HEK293T (cell line): ENCODE data around the gene SYNE1.

Source experiments
- CTCF ChIA-PET: fragments of 350-600 bp; formaldehyde crosslinking; extraction: SDS; loops from one replicate; lab custom pipeline; 2021; ENCODE audit warnings: antibody characterized with exemption, inconsistent platforms; lab: Yijun Ruan, JAX
- POLR2A ChIA-PET: fragments of 350-600 bp; formaldehyde crosslinking; extraction: SDS; loops from one replicate; lab custom pipeline; 2020; ENCODE audit warnings: antibody characterized with exemption, inconsistent platforms; lab: Yijun Ruan, JAX
- DNase-seq: peaks from one replicate; pipeline ENCODE4 v3.0.0; 2012; ENCODE audit warnings: mixed read lengths; ENCODE audit errors: extremely low spot score
- ARNT ChIP-seq: fragments of 450-650 bp; IDR thresholded peaks from 2 replicates; pipeline ENCODE4 v1.6.1; 2017; ENCODE audit warnings: mild to moderate bottlenecking
- BHLHE40 ChIP-seq: fragments of 450-650 bp; IDR thresholded peaks from 2 replicates; pipeline ENCODE4 v1.6.1; 2016; ENCODE audit warnings: mild to moderate bottlenecking, moderate library complexity, borderline replicate concordance
- CTBP1 ChIP-seq: fragments of 450-650 bp; IDR thresholded peaks from 2 replicates; pipeline ENCODE4 v1.6.1; 2016; ENCODE audit warnings: borderline replicate concordance
- ELF4 ChIP-seq: fragments of 450-650 bp; IDR thresholded peaks from 2 replicates; pipeline ENCODE4 v1.6.1; 2017; ENCODE audit warnings: antibody characterized with exemption
- FOXA1 ChIP-seq: fragments of 450-650 bp; IDR thresholded peaks from 2 replicates; pipeline ENCODE4 v1.6.1; 2016; ENCODE audit warnings: mild to moderate bottlenecking
- FOXK2 ChIP-seq: fragments of 450-650 bp; IDR thresholded peaks from 2 replicates; pipeline ENCODE4 v1.6.1; 2016; ENCODE audit warnings: mild to moderate bottlenecking
- FOXM1 ChIP-seq: fragments of 450-650 bp; IDR thresholded peaks from 2 replicates; pipeline ENCODE4 v1.6.1; 2017; ENCODE audit warnings: mild to moderate bottlenecking, borderline replicate concordance
- HDGF ChIP-seq: fragments of 450-650 bp; IDR thresholded peaks from 2 replicates; pipeline ENCODE4 v1.6.1; 2017; ENCODE audit warnings: antibody characterized with exemption, borderline replicate concordance
- L3MBTL2 ChIP-seq: fragments of 450-650 bp; conservative IDR thresholded peaks from 2 replicates; pipeline ENCODE4 v1.6.1; 2016; ENCODE audit warnings: mild to moderate bottlenecking
- LEF1 ChIP-seq: fragments of 450-650 bp; IDR thresholded peaks from 2 replicates; pipeline ENCODE4 v1.6.1; 2017; ENCODE audit warnings: mild to moderate bottlenecking, borderline replicate concordance
- NFRKB ChIP-seq: fragments of 450-650 bp; IDR thresholded peaks from 2 replicates; pipeline ENCODE4 v1.6.1; 2016; ENCODE audit warnings: mild to moderate bottlenecking, moderate library complexity
- PKNOX1 ChIP-seq: fragments of 450-650 bp; IDR thresholded peaks from 2 replicates; pipeline ENCODE4 v1.6.1; 2016
- SP1 ChIP-seq: fragments of 450-650 bp; IDR thresholded peaks from 2 replicates; pipeline ENCODE4 v1.6.1; 2017
- SUZ12 ChIP-seq: fragments of 450-650 bp; IDR thresholded peaks from 2 replicates; pipeline ENCODE4 v1.6.1; 2016; ENCODE audit warnings: mild to moderate bottlenecking
- TARDBP ChIP-seq: fragments of 450-650 bp; IDR thresholded peaks from 2 replicates; pipeline ENCODE4 v1.6.1; 2016
- ZNF384 ChIP-seq: fragments of 450-650 bp; IDR thresholded peaks from 2 replicates; pipeline ENCODE4 v1.6.1; 2016

Gene SYNE1

GRCh38 chr6:152232501-152233151, 404.5 kb downstream of the SYNE1 start:
- no peak for TF ChIP-seq HDGF
- TF ChIP-seq FOXM1 = no peak
- TF ChIP-seq L3MBTL2 = no peak
- TF ChIP-seq NFRKB = no peak
- no peak for DNase-seq
- CTCF ChIA-PET = interaction anchor here (1.2 kb wide), 1 partner anchor 9 kb away, joined by 5 read pairs; no protein-coding TSS in a partner anchor
- POLR2A ChIA-PET = no interaction called here

- no peak for DNase-seq
- ChIA-PET CTCF (interaction anchor here (0.9 kb wide), 1 partner anchor 464 kb away, joined by 4 read pairs; no protein-coding TSS in a partner anchor), POLR2A (no interaction called here)
- TF ChIP-seq NFRKB (no peak), L3MBTL2 (no peak), HDGF (no peak), ARNT (no peak)
Observed at GRCh38 chr6:152229330-152229729, 407.8 kb downstream of the SYNE1 start.

DNA sequence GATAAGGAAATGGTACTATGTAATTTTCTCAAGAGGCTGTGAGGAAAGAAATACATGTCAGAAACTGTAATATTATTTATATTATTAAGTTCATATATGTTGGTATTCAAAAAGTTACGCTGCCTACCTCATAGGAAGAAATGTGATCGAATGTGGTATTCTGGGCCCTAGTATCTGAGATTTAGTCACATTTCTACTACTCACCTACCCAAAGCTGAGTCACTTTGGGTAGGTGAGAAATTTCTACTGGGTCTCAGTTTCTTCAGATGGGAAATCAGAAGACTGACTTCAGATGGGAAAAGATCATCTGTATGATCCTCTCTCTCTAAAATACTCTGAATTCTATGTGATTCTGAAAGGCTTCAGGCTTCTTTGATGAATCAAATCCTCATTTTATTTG, 411.0 kb downstream of the SYNE1 start:
- DNase-seq = no peak
- ChIA-PET POLR2A (no interaction called here), CTCF (interaction anchor here (0.5 to 0.6 kb wide), 2 partner anchors 16 to 93 kb away, joined by 3 to 6 read pairs; no protein-coding TSS in a partner anchor)
- no peak for TF ChIP-seq SP1
- TF ChIP-seq FOXA1 = no peak
- no peak for TF ChIP-seq LEF1
- TF ChIP-seq L3MBTL2 = no peak
- no peak for TF ChIP-seq BHLHE40
- no peak for TF ChIP-seq FOXM1
- no peak for TF ChIP-seq ARNT
- no peak for TF ChIP-seq ELF4
- no peak for TF ChIP-seq PKNOX1
- TF ChIP-seq SUZ12 = no peak
- no peak for TF ChIP-seq HDGF
- TF ChIP-seq ZNF384 = no peak
- TF ChIP-seq CTBP1 = no peak
- no peak for TF ChIP-seq TARDBP
- TF ChIP-seq NFRKB = no peak

DNA sequence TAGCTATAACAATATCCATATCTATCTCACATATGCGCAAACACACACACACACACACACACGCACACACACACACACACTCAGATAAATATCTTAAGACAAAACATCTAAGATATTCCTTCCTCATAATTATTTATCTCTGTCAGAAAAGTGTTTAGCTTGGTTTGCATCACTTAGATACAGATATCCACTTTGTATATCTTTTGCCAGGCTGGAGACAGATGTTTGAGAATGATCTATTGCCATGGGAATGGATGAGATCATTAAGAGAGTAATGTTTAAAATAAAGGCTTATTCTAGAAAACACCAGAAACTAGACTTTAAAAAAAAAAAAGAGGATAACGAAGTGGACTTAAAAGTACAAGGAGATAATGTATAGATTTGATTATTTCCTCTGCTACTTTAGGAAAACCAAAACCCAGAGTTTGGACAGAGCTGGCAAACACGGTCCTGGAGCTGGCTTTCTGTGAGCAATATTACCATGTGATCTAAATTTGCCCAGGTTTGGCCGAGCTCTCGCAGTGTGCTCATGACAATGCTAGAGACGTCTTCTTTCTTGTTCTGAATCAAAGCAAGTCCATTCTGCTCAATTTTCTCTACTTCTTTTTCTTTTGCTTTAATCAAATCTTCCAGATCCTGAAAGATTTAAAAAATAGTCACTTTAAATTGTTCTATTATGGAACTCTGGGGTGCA, 411.8 kb downstream of the SYNE1 start:
- ChIA-PET CTCF (interaction anchor here (0.6 kb wide), 1 partner anchor 94 kb away, joined by 3 read pairs; no protein-coding TSS in a partner anchor), POLR2A (no interaction called here)
- TF ChIP-seq CTBP1 (no peak), ELF4 (no peak), NFRKB (no peak), SP1 (no peak), BHLHE40 (no peak), ZNF384 (no peak), FOXM1 (no peak), HDGF (no peak), FOXK2 (no peak), LEF1 (no peak), FOXA1 (no peak)
- no peak for DNase-seq

- ChIA-PET CTCF (no interaction called here), POLR2A (no interaction called here)
- DNase-seq = no peak
- TF ChIP-seq SP1 (no peak), NFRKB (no peak)
Observed at GRCh38 chr6:152223636-152224035, 413.5 kb downstream of the SYNE1 start.

GRCh38 chr6:152221806-152222628, 415.1 kb downstream of the SYNE1 start:
- CTCF ChIA-PET = no interaction called here
- POLR2A ChIA-PET = no interaction called here
- no peak for DNase-seq
- TF ChIP-seq CTBP1 (no peak), L3MBTL2 (no peak), FOXM1 (no peak), FOXK2 (no peak), HDGF (no peak), TARDBP (no peak), NFRKB (no peak), ARNT (no peak), ZNF384 (no peak), PKNOX1 (no peak), SP1 (no peak), BHLHE40 (no peak), ELF4 (no peak), FOXA1 (no peak), SUZ12 (no peak), LEF1 (no peak)
